ENCODE measurements around the gene APRT. TPM values are rescaled to one million over a fixed set of nuclear protein-coding genes. Genes with fewer than 3 reads are reported as not detected.

Gene APRT
- total and polyA plus RNA-seq, 9 of the 15 experiments (the other 6 are each of a cell fraction or from before 2014, with no cell fraction given): 41.7 to 409 (median 146) TPM

GRCh38 chr16:88799569-88800276 is 12.0 kb downstream of the APRT start (continued):
- TF ChIP-seq GATA2 (CRISPR knock-in tag; IDR thresholded peaks at IDR 0.05) (peak; percentile 90), ELF4 (CRISPR knock-in tag; IDR thresholded peaks at IDR 0.05) (0 out of 2 replicates have a peak, but pooled peaks have one; percentile 15), JUND (IDR thresholded peaks at IDR 0.05; ENCODE audit: borderline replicate concordance, low read depth, low read length) (peak; percentile 66; the same call in 1 of the 2 replicates), JUND (tag; IDR thresholded peaks at IDR 0.05; ENCODE audit: borderline replicate concordance, low read depth, low read length) (peak; percentile 43; the same call in 1 of the 3 replicates), ZNF695 (CRISPR knock-in tag; IDR thresholded peaks at IDR 0.05) (no peak), EHMT2 (IDR thresholded peaks at IDR 0.05) (no peak), MITF (IDR thresholded peaks at IDR 0.05) (0 out of 2 replicates have a peak, but pooled peaks have one; percentile 44), ZNF407 (IDR thresholded peaks at IDR 0.05; ENCODE audit: low read depth) (no peak), CBX3 (IDR thresholded peaks at IDR 0.05; ENCODE audit: borderline replicate concordance in 1 of 2, low read length in 2 of 2) (peak in 1 of 2 experiments; percentile 85; a peak in 1 of 3 replicates), CXXC5 (CRISPR knock-in tag; IDR thresholded peaks at IDR 0.05) (peak; percentile 87), HLTF (IDR thresholded peaks at IDR 0.05) (no peak), TSC22D4 (tag; IDR thresholded peaks at IDR 0.05) (no peak), ZNF609 (CRISPR knock-in tag; IDR thresholded peaks at IDR 0.05; ENCODE audit: borderline replicate concordance) (0 out of 2 replicates have a peak, but pooled peaks have one; percentile 76)
